ENCODE measurements around the gene ZNF329.
A peak's percentile ranks its signal among the peaks of the same experiment; 100 is the strongest.

ZNF329 gene

GRCh38 chr19:58118979-58119733 lies 31.4 kb downstream of the ZNF329 start:
- no peak for DNase-seq

- no peak for DNase-seq
These were observed 32.6 kb downstream of the ZNF329 start for GRCh38 chr19:58117841-58118575.

GRCh38 chr19:58108546-58108817 lies 42.1 kb downstream of the ZNF329 start:
- no peak for DNase-seq

- DNase-seq: no peak
These were observed 42.6 kb downstream of the ZNF329 start for GRCh38 chr19:58107778-58108545.

GRCh38 chr19:58098682-58098998 lies 51.9 kb downstream of the ZNF329 start:
- DNase-seq: no peak

- peak; percentile 89 for DNase-seq
These were observed 52.6 kb downstream of the ZNF329 start, which contains the start of gene ZSCAN18 for GRCh38 chr19:58097781-58098681. Gene ZSCAN18 (minus strand): TSS chr19:58098231. CDS start chr19:58090267, 7,964 bp downstream.

GRCh38 chr19:58097349-58097748 lies 53.2 kb downstream of the ZNF329 start:
- no peak for DNase-seq

- DNase-seq: no peak
These were observed 53.7 kb downstream of the ZNF329 start for GRCh38 chr19:58096884-58097283.

GRCh38 chr19:58095328-58095727 lies 55.3 kb downstream of the ZNF329 start:
- no peak for DNase-seq

GRCh38 chr19:58093071-58093470 lies 57.5 kb downstream of the ZNF329 start:
- no peak for DNase-seq

GRCh38 chr19:58091251-58091995 lies 59.2 kb downstream of the ZNF329 start:
- DNase-seq: no peak

GRCh38 chr19:58089846-58090245 lies 60.7 kb downstream of the ZNF329 start:
- no peak for DNase-seq

GRCh38 chr19:58088521-58089052 lies 62.0 kb downstream of the ZNF329 start:
- DNase-seq: no peak

- no peak for DNase-seq
These were observed 63.5 kb downstream of the ZNF329 start for GRCh38 chr19:58086825-58087710.

GRCh38 chr19:58085348-58085875 lies 65.2 kb downstream of the ZNF329 start:
- DNase-seq: no peak

GRCh38 chr19:58084596-58085347 lies 65.8 kb downstream of the ZNF329 start:
- DNase-seq: no peak

- DNase-seq: no peak
These were observed 67.6 kb downstream of the ZNF329 start for GRCh38 chr19:58083021-58083420.

GRCh38 chr19:58079792-58080191 lies 70.8 kb downstream of the ZNF329 start:
- DNase-seq: no peak

All from inflammatory macrophage treated with lipopolysaccharide for 1 hour (primary cell).